Measurements from ENCODE around the gene MT1E.

DNA sequence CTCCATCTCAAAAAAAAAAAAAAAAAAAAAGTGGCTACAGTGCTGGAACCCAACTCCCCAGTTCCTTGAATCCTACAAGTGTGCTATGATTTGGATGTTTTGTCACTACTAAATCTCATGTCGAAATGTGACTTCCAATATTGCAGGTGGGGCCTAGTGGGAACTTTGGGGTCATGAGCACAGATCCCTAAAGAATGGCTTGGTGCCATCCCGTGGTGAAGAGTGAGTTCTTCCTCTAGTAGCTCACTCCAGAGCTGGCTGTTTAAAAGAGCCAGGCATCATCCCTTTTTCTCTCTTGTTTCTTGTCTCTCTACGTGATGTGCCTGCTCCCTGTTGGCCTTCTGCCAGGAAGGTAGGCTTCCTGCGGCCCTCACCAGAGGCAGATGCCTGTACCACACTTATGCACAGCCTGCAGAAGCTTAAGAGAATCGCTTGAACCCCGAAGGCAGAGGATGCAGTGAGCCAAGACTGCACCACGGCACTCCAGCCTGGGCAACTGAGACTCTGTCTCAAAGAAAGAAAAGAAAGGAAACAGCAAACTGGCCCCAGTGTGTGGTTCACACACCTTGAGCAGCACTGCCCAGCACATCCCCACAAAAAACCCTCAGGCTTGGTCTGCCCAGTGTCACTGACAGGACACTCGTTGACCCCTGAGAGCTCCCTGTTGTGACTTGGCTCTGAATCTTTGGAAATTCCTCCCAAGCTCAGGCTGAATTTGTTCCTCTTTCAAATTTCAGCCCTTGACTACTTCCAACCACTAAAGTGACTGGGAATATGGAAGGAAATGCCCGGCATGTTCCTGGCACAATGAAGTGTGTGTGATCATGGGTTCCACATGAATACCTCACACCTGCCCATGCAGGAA, 3.1 kb downstream of the MT1E start:
- TF ChIP-seq, protein P1, sequence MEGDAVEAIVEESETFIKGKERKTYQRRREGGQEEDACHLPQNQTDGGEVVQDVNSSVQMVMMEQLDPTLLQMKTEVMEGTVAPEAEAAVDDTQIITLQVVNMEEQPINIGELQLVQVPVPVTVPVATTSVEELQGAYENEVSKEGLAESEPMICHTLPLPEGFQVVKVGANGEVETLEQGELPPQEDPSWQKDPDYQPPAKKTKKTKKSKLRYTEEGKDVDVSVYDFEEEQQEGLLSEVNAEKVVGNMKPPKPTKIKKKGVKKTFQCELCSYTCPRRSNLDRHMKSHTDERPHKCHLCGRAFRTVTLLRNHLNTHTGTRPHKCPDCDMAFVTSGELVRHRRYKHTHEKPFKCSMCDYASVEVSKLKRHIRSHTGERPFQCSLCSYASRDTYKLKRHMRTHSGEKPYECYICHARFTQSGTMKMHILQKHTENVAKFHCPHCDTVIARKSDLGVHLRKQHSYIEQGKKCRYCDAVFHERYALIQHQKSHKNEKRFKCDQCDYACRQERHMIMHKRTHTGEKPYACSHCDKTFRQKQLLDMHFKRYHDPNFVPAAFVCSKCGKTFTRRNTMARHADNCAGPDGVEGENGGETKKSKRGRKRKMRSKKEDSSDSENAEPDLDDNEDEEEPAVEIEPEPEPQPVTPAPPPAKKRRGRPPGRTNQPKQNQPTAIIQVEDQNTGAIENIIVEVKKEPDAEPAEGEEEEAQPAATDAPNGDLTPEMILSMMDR (conservative IDR thresholded peaks at IDR 0.05): no peak
- no peak for TF ChIP-seq ZFX (IDR thresholded peaks at IDR 0.05)

Measured in C4-2B (cell line).